IMR-90 (cell line): Measurements from ENCODE around the gene QKI. TPM values are rescaled to one million over a fixed set of nuclear protein-coding genes. Genes with fewer than 3 reads are reported as not detected.
A peak's percentile ranks its signal among the peaks of the same experiment; 100 is the strongest.

Experiments
- ATAC-seq: fragments of 200-7000 bp; cut with Tn5 transposase; 2 replicates; pipeline ENCODE4 v1.9.1; 2020; ENCODE audit warnings: low read depth, mild to moderate bottlenecking, moderate library complexity
- BruUV-seq: library from RNA; stranded (reverse); fragments of 400-500 nt; replicated peaks from 2 replicates; lab custom pipeline; 2021; lab: Mats Ljungman, UMichigan
- CTCF ChIA-PET: fragments of 300-600 bp; formaldehyde crosslinking; extraction: SDS; loops from one replicate; lab custom pipeline; 2021; ENCODE audit warnings: antibody characterized with exemption; lab: Yijun Ruan, JAX
- POLR2A ChIA-PET: fragments of 300-600 bp; sonication (Branson Sonifier 250); formaldehyde crosslinking; loops from one replicate; lab custom pipeline; 2022; ENCODE audit warnings: antibody characterized with exemption; ENCODE audit not compliant: unreplicated experiment; lab: Charles Lee
- DNase-seq: peaks from one replicate; pipeline ENCODE4 v3.0.0; 2013
- H2AFZ ChIP-seq: replicated peaks from 2 replicates; pipeline ENCODE3; 2013; ENCODE audit warnings: low read length, mild to moderate bottlenecking; ENCODE audit not compliant: poor library complexity
- H2AK5ac ChIP-seq: 2 replicates; pipeline ENCODE4 v1.6.1; 2013; ENCODE audit warnings: low read depth, low read length, inconsistent platforms
- H2AK9ac ChIP-seq: replicated peaks from 2 replicates; pipeline ENCODE3; 2013; ENCODE audit warnings: mild to moderate bottlenecking, low read depth, low read length, moderate library complexity; ENCODE audit not compliant: poor library complexity
- H2BK120ac ChIP-seq: 2 replicates; pipeline ENCODE4 v1.6.1; 2013; ENCODE audit warnings: low read depth, low read length, inconsistent platforms
- H2BK15ac ChIP-seq: 3 replicates; pipeline ENCODE4 v1.6.1; 2013; ENCODE audit warnings: low read depth, low read length, inconsistent platforms
- H2BK20ac ChIP-seq: 2 replicates; pipeline ENCODE4 v1.6.1; 2013; ENCODE audit warnings: low read depth, mild to moderate bottlenecking, inconsistent platforms, low read length, moderate library complexity
- H2BK5ac ChIP-seq: 2 replicates; pipeline ENCODE4 v1.6.1; 2013; ENCODE audit warnings: mild to moderate bottlenecking, low read depth, low read length, inconsistent platforms; ENCODE audit not compliant: poor library complexity, severe bottlenecking
- H3K14ac ChIP-seq: replicated peaks from 2 replicates; pipeline ENCODE4 v1.6.1; 2013; ENCODE audit warnings: low read depth, low read length, inconsistent platforms
- H3K18ac ChIP-seq: 2 replicates; pipeline ENCODE4 v1.6.1; 2013; ENCODE audit warnings: low read depth, low read length, control low read depth
- H3K23ac ChIP-seq: 2 replicates; pipeline ENCODE4 v1.6.1; 2013; ENCODE audit warnings: low read depth, low read length, inconsistent platforms
- H3K27ac ChIP-seq: 2 replicates; pipeline ENCODE4 v1.5.1; 2013; ENCODE audit warnings: mild to moderate bottlenecking, control low read depth, low read length; ENCODE audit not compliant: insufficient read depth
- H3K27me3 ChIP-seq: 2 replicates; pipeline ENCODE4 v1.6.1; 2013; ENCODE audit warnings: low read length; ENCODE audit not compliant: control insufficient read depth, insufficient read depth
- H3K36me3 ChIP-seq: 2 replicates; pipeline ENCODE4 v1.6.1; 2013; ENCODE audit warnings: low read length, mixed read lengths; ENCODE audit not compliant: control insufficient read depth, insufficient read depth
- H3K4ac ChIP-seq: 2 replicates; pipeline ENCODE4 v1.6.1; 2013; ENCODE audit warnings: low read depth, low read length, inconsistent platforms
- H3K4me1 ChIP-seq: 2 replicates; pipeline ENCODE4 v1.6.1; 2013; ENCODE audit warnings: low read length, mixed read lengths; ENCODE audit not compliant: control insufficient read depth, insufficient read depth
- H3K4me2 ChIP-seq: 2 replicates; pipeline ENCODE4 v1.6.1; 2013; ENCODE audit warnings: low read depth, mild to moderate bottlenecking, control low read depth, low read length, moderate library complexity
- H3K4me3 ChIP-seq: 2 replicates; pipeline ENCODE4 v1.5.1; 2013; ENCODE audit warnings: low read depth, mild to moderate bottlenecking, control low read depth, low read length, moderate library complexity; ENCODE audit not compliant: insufficient read depth
- H3K56ac ChIP-seq: 2 replicates; pipeline ENCODE4 v1.6.1; 2013; ENCODE audit warnings: low read length, inconsistent platforms; ENCODE audit not compliant: insufficient read depth; ENCODE audit errors: extremely low read depth
- H3K79me1 ChIP-seq, 2 experiments: 2 replicates each; pipeline ENCODE4 v1.6.1; 2013; ENCODE audit warnings: low read length in 2 of 2, inconsistent platforms in 1 of 2, low read depth in 1 of 2
- H3K9ac ChIP-seq: 2 replicates; pipeline ENCODE4 v1.6.1; 2013; ENCODE audit warnings: low read depth, low read length, control low read depth
- H3K9me1 ChIP-seq: 2 replicates; pipeline ENCODE4 v1.6.1; 2013; ENCODE audit warnings: low read length, inconsistent platforms; ENCODE audit not compliant: insufficient read depth
- H3K9me3 ChIP-seq: 2 replicates; pipeline ENCODE4 v1.6.1; 2013; ENCODE audit warnings: low read length; ENCODE audit not compliant: control insufficient read depth, insufficient read depth
- H4K20me1 ChIP-seq: 2 replicates; pipeline ENCODE4 v1.6.1; 2013; ENCODE audit warnings: low read length, inconsistent platforms; ENCODE audit not compliant: insufficient read depth
- H4K5ac ChIP-seq: 2 replicates; pipeline ENCODE4 v1.6.1; 2013; ENCODE audit warnings: mild to moderate bottlenecking, low read depth, low read length, control low read depth
- H4K8ac ChIP-seq, 2 experiments: 2 replicates each; pipeline ENCODE4 v1.6.1; 2013; ENCODE audit warnings: low read depth in 2 of 2, low read length in 2 of 2, control low read depth in 1 of 2, inconsistent platforms in 1 of 2
- H4K91ac ChIP-seq: 2 replicates; pipeline ENCODE4 v1.6.1; 2013; ENCODE audit warnings: low read depth, low read length, inconsistent platforms; ENCODE audit not compliant: insufficient read depth
- BHLHE40 ChIP-seq: fragments of 150-350 bp; IDR thresholded peaks from 2 replicates; pipeline ENCODE4 v1.6.1; 2016; ENCODE audit warnings: mild to moderate bottlenecking, low read depth, low read length
- CEBPB ChIP-seq: IDR thresholded peaks from 2 replicates; pipeline ENCODE4 v1.6.1; 2012; ENCODE audit warnings: low read depth, low read length, improper control_type of control experiment
- CHD1 ChIP-seq: IDR thresholded peaks from 2 replicates; pipeline ENCODE4 v1.6.1; 2012; ENCODE audit warnings: low read depth, low read length, improper control_type of control experiment
- FOS ChIP-seq: fragments of 150-350 bp; IDR thresholded peaks from 2 replicates; pipeline ENCODE4 v1.6.1; 2016; ENCODE audit warnings: low read depth, low read length
- MAFK ChIP-seq: IDR thresholded peaks from 2 replicates; pipeline ENCODE4 v1.6.1; 2012; ENCODE audit warnings: low read depth, low read length, improper control_type of control experiment
- MAZ ChIP-seq: IDR thresholded peaks from 2 replicates; pipeline ENCODE4 v1.6.1; 2012; ENCODE audit warnings: low read depth, mild to moderate bottlenecking, low read length, improper control_type of control experiment, moderate library complexity, borderline replicate concordance
- MXI1 ChIP-seq: IDR thresholded peaks from 2 replicates; pipeline ENCODE4 v1.6.1; 2012; ENCODE audit warnings: low read depth, mild to moderate bottlenecking, low read length, moderate library complexity, borderline replicate concordance
- NFE2L2 ChIP-seq: fragments of 150-350 bp; IDR thresholded peaks from 2 replicates; pipeline ENCODE4 v1.6.1; 2016; ENCODE audit warnings: low read depth, mild to moderate bottlenecking, low read length
- POLR2A ChIP-seq: IDR thresholded peaks from 2 replicates; pipeline ENCODE4 v1.6.1; 2012; ENCODE audit warnings: mild to moderate bottlenecking, low read depth, low read length
- RAD21 ChIP-seq: IDR thresholded peaks from 2 replicates; pipeline ENCODE4 v1.6.1; 2012; ENCODE audit warnings: low read length, improper control_type of control experiment
- RCOR1 ChIP-seq: IDR thresholded peaks from 2 replicates; pipeline ENCODE4 v1.6.1; 2012; ENCODE audit warnings: mild to moderate bottlenecking, low read length, improper control_type of control experiment; ENCODE audit not compliant: insufficient replicate concordance
- RFX5 ChIP-seq: IDR thresholded peaks from 2 replicates; pipeline ENCODE4 v1.8.0; 2012; ENCODE audit warnings: low read depth, mild to moderate bottlenecking, low read length, moderate library complexity
- SMC3 ChIP-seq: fragments of 150-350 bp; IDR thresholded peaks from 2 replicates; pipeline ENCODE4 v1.6.1; 2016; ENCODE audit warnings: low read depth, mild to moderate bottlenecking, antibody characterized with exemption, low read length, moderate library complexity
- whole genome bisulfite sequencing, 2 experiments: methylation state at CpG; one replicate each; pipeline versions ENCODE4 v1.1.5 to v1.1.7; 2013; ENCODE audit warnings: missing lambda C conversion rate in 2 of 2; ENCODE audit not compliant: insufficient read length in 1 of 2; ENCODE audit errors: extremely low coverage in 2 of 2; 5-methylcytosine and 5-hydroxymethylcytosine counted together
- dilution Hi-C: fragments of 300-500 bp; cut with HindIII; formaldehyde crosslinking; loops from one replicate; pipeline ENCODE4 v1.14.3; 2018; ENCODE audit warnings: low sequenced_read_pairs; ENCODE audit not compliant: unreplicated experiment
- in situ Hi-C: fragments of 300-500 bp; cut with MboI; formaldehyde crosslinking; loops from 3 replicates; pipeline ENCODE4 v1.14.3; 2019; ENCODE audit warnings: low sequenced_read_pairs, inconsistent platforms, mixed read lengths
- intact Hi-C: fragments of 100-400 bp; cut with micrococcal nuclease; formaldehyde crosslinking; loops from 2 replicates; pipeline ENCODE4 v1.10.0; 2022
- polyA plus RNA-seq, 3 experiments: library from polyadenylated mRNA; depleted of rRNA; stranded (reverse); fragments of >200 nt; gene quantifications; 2 replicates each; pipeline ENCODE4 v1.2.3, GENCODE V29; 2012; ENCODE audit warnings: low replicate concordance in 1 of 3
- total RNA-seq: library from RNA; depleted of rRNA; stranded (reverse); fragments of >200 nt; gene quantifications from 2 replicates; pipeline ENCODE4 v1.2.3, GENCODE V29; 2012
- TF ChIP-seq, protein P1 (sequence below): conservative IDR thresholded peaks from 2 replicates; pipeline ENCODE4 v1.5.1; 2012; ENCODE audit warnings: mild to moderate bottlenecking, low read depth, low read length, improper control_type of control experiment
- TF ChIP-seq, protein P2 (sequence below): fragments of 150-350 bp; IDR thresholded peaks from 2 replicates; pipeline ENCODE4 v1.6.1; 2017; ENCODE audit warnings: mild to moderate bottlenecking, antibody characterized with exemption, low read length, low read depth
- TF ChIP-seq, protein P3 (sequence below): fragments of 150-350 bp; IDR thresholded peaks from 2 replicates; pipeline ENCODE4 v1.6.1; 2016; ENCODE audit warnings: low read depth, mild to moderate bottlenecking, low read length, moderate library complexity, borderline replicate concordance

Gene QKI
- total and polyA plus RNA-seq, 2 of the 4 experiments (the other 2 are of a cell fraction), result 112 to 232 TPM

DNA sequence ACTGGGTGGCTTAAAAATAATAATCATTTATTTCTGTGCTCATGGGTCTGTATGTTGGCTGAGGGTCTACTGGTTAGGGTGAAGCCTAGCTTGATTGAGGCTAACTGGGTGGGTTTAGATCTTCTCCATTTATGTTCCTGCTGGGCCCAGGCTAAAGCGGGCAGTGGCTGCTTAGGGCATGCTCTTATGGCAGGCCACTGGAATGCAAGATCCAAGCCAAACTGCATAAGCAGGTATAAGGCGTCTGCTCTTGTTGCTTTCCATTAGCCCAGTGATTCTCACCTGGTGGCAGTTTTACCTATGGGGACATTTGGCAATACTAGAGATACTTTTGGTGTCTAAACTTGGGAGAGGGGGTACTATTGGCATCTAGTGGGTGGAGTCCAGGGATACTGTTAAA is 44.5 kb downstream of the QKI start:
- Histone ChIP-seq H3K36me3 (peaks cover 1% of the 10 kb centered on the region; the same call in 1 of the 2 replicates), H3K27me3 (no peaks in the 10 kb centered on the region), H3K27ac (peak overlapping the region; percentile 44; the same call in 1 of the 2 replicates), H2BK20ac (peak overlapping the region; percentile 14; the same call in 1 of the 2 replicates), H3K23ac (no peak overlapping the region), H3K14ac (0 out of 2 replicates have a peak overlapping the region, but pooled peaks have one; percentile 14), H3K9me1 (peaks cover 10% of the 10 kb centered on the region), H3K18ac (peak overlapping the region; percentile 50; the same call in 1 of the 2 replicates), H4K5ac (peak overlapping the region; percentile 58; the same call in 1 of the 2 replicates), H3K4me2 (peak overlapping the region; percentile 42; the same call in 1 of the 2 replicates), H2AK5ac (no peak overlapping the region; the same call in 1 of the 2 replicates), H2AFZ (no peak overlapping the region), H3K79me1 (peaks cover 24 to 49% of the 10 kb centered on the region in 2 experiments), H3K9ac (no peak overlapping the region), H2AK9ac (no peak overlapping the region), H3K4me1 (peaks cover 15% of the 10 kb centered on the region), H3K4ac (no peak overlapping the region), H2BK5ac (peak overlapping the region; percentile 46), H2BK120ac (no peak overlapping the region), H4K8ac (peak overlapping the region in 1 of 2 experiments; percentile 14; a peak in 1 of 4 replicates), H2BK15ac (no peak overlapping the region), H4K20me1 (peaks cover 71% of the 10 kb centered on the region), H3K56ac (no peak overlapping the region), H3K4me3 (no peak overlapping the region), H4K91ac (no peak overlapping the region), H3K9me3 (no peaks in the 10 kb centered on the region; the same call in 1 of the 2 replicates)
- ChIA-PET CTCF (no interaction called here), POLR2A (no interaction called here)
- TF ChIP-seq MAZ (no peak), MAFK (no peak), POLR2A (no peak), SMC3 (no peak), FOS (no peak), CHD1 (no peak), RFX5 (no peak), CEBPB (no peak), MXI1 (no peak), RAD21 (no peak), BHLHE40 (no peak), RCOR1 (no peak), NFE2L2 (no peak)
- TF ChIP-seq, protein P1, sequence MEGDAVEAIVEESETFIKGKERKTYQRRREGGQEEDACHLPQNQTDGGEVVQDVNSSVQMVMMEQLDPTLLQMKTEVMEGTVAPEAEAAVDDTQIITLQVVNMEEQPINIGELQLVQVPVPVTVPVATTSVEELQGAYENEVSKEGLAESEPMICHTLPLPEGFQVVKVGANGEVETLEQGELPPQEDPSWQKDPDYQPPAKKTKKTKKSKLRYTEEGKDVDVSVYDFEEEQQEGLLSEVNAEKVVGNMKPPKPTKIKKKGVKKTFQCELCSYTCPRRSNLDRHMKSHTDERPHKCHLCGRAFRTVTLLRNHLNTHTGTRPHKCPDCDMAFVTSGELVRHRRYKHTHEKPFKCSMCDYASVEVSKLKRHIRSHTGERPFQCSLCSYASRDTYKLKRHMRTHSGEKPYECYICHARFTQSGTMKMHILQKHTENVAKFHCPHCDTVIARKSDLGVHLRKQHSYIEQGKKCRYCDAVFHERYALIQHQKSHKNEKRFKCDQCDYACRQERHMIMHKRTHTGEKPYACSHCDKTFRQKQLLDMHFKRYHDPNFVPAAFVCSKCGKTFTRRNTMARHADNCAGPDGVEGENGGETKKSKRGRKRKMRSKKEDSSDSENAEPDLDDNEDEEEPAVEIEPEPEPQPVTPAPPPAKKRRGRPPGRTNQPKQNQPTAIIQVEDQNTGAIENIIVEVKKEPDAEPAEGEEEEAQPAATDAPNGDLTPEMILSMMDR, result no peak
- TF ChIP-seq, protein P2, sequence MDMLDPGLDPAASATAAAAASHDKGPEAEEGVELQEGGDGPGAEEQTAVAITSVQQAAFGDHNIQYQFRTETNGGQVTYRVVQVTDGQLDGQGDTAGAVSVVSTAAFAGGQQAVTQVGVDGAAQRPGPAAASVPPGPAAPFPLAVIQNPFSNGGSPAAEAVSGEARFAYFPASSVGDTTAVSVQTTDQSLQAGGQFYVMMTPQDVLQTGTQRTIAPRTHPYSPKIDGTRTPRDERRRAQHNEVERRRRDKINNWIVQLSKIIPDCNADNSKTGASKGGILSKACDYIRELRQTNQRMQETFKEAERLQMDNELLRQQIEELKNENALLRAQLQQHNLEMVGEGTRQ, result no peak
- TF ChIP-seq, protein P3, sequence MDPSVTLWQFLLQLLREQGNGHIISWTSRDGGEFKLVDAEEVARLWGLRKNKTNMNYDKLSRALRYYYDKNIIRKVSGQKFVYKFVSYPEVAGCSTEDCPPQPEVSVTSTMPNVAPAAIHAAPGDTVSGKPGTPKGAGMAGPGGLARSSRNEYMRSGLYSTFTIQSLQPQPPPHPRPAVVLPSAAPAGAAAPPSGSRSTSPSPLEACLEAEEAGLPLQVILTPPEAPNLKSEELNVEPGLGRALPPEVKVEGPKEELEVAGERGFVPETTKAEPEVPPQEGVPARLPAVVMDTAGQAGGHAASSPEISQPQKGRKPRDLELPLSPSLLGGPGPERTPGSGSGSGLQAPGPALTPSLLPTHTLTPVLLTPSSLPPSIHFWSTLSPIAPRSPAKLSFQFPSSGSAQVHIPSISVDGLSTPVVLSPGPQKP, result no peak
- intact Hi-C loops, result loop anchor here (5.0 kb wide), 1 partner anchor 73 kb away; no protein-coding TSS in a partner anchor
- 100% methylated on average over 2 of the region's 2 CpGs; no CpG with 5 or more reads in 1 of the 2 experiments for WGBS, 2 experiments
- in situ Hi-C loops, result no loop called here
- no TSS peak for BruUV-seq
- DNase-seq, result no peak
- ATAC-seq, result no peak
- dilution Hi-C loops, result no loop called here
